Activated CD4-positive, alpha-beta T cell treated with anti-CD3 and anti-CD28 coated beads for 24 hours (primary cell): ENCODE results near the gene SYPL2.

ENCODE experiments used
- DNase-seq, 2 donors: peaks; one replicate each; pipeline ENCODE4 v3.0.0-alpha.2; 2020; ENCODE audit warnings: low read depth in 2 of 2

Gene SYPL2

GRCh38 chr1:109516872-109517271 lies 50.5 kb downstream of the SYPL2 start:
- no peak for DNase-seq

- no peak for DNase-seq
Measured at GRCh38 chr1:109517337-109517736, 51.0 kb downstream of the SYPL2 start.

- no peak for DNase-seq
Measured at GRCh38 chr1:109521002-109521951, 54.9 kb downstream of the SYPL2 start.

- no peak for DNase-seq
Measured at GRCh38 chr1:109522026-109522425, 55.7 kb downstream of the SYPL2 start.

GRCh38 chr1:109523706-109524105 lies 57.4 kb downstream of the SYPL2 start:
- no peak for DNase-seq

- DNase-seq = no peak
Measured at GRCh38 chr1:109527098-109527811, 60.9 kb downstream of the SYPL2 start.

- DNase-seq = no peak
Measured at GRCh38 chr1:109527846-109528695, 61.7 kb downstream of the SYPL2 start.

GRCh38 chr1:109528712-109529111 lies 62.4 kb downstream of the SYPL2 start:
- DNase-seq = no peak

- DNase-seq = no peak
Measured at GRCh38 chr1:109529881-109530456, 63.6 kb downstream of the SYPL2 start.

- no peak for DNase-seq
Measured at GRCh38 chr1:109530457-109531087, 64.2 kb downstream of the SYPL2 start.

- DNase-seq = no peak
Measured at GRCh38 chr1:109531380-109531779, 65.0 kb downstream of the SYPL2 start.
